Endothelial cell (in vitro differentiated cells): ENCODE measurements around the gene ABCC6. TPM values are rescaled to one million over a fixed set of nuclear protein-coding genes. Genes with fewer than 3 reads are reported as not detected.

Experiments used
- DNase-seq: peaks from one replicate; pipeline ENCODE4 v3.0.0; 2021; ENCODE audit warnings: low spot score
- H3K27ac Mint-ChIP-seq: one replicate; pipeline ENCODE4 v1.8.0; 2021; ENCODE audit warnings: mixed read lengths, inconsistent platforms; ENCODE audit not compliant: unreplicated experiment
- H3K27me3 Mint-ChIP-seq: one replicate; pipeline ENCODE4 v1.8.0; 2021; ENCODE audit warnings: mild to moderate bottlenecking, moderate library complexity, mixed read lengths, inconsistent platforms; ENCODE audit not compliant: unreplicated experiment
- H3K36me3 Mint-ChIP-seq: one replicate; pipeline ENCODE4 v1.8.0; 2021; ENCODE audit warnings: mild to moderate bottlenecking, low read depth, mixed read lengths, inconsistent platforms; ENCODE audit not compliant: unreplicated experiment
- H3K4me1 Mint-ChIP-seq: one replicate; pipeline ENCODE4 v1.8.0; 2021; ENCODE audit warnings: mild to moderate bottlenecking, mixed read lengths, inconsistent platforms; ENCODE audit not compliant: unreplicated experiment
- H3K4me3 Mint-ChIP-seq: one replicate; pipeline ENCODE4 v1.8.0; 2021; ENCODE audit warnings: mild to moderate bottlenecking, mixed read lengths, inconsistent platforms; ENCODE audit not compliant: unreplicated experiment
- H3K9me3 Mint-ChIP-seq: one replicate; pipeline ENCODE4 v1.8.0; 2021; ENCODE audit warnings: mixed read lengths, inconsistent platforms; ENCODE audit not compliant: unreplicated experiment
- total RNA-seq: library from RNA; stranded (reverse); fragmentation: NEBNext Ultra II Directional; extraction: Animal tissue kit (Norgen Biotek cat#: 25700); gene quantifications from one replicate; pipeline ENCODE4 v1.2.1, GENCODE V29; 2021; ENCODE audit not compliant: unreplicated experiment
- TF ChIP-seq, protein P1 (sequence below): fragments of 200-600 bp; sonication (generic); IDR thresholded peaks from one replicate; pipeline ENCODE4 v1.5.0; 2021; ENCODE audit warnings: antibody characterized with exemption; ENCODE audit not compliant: unreplicated experiment

ABCC6 gene
- total RNA-seq, 1 donor from 2014 or later: 0.36 TPM

DNA sequence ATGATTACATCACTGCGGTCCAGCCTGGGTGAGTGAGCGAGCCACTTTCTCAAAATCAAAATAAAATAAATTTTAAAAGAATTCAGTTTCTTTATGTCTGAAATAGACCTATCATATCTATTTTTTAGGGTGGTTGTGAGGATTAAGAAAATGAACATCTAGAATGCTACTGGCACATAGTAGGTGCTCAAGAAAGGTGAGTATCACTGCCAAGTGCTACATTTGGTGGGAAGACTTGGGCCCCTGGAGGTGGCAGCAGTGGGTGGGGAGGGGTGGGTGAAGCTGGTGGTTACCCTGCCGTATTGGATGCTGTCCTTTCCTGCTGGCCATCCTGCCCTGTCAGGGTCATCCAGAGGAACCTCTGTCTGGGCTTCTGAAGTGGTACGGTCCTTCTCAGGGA is 50.3 kb downstream of the ABCC6 start:
- no peak overlapping the region for H3K27ac Mint-ChIP-seq

DNA sequence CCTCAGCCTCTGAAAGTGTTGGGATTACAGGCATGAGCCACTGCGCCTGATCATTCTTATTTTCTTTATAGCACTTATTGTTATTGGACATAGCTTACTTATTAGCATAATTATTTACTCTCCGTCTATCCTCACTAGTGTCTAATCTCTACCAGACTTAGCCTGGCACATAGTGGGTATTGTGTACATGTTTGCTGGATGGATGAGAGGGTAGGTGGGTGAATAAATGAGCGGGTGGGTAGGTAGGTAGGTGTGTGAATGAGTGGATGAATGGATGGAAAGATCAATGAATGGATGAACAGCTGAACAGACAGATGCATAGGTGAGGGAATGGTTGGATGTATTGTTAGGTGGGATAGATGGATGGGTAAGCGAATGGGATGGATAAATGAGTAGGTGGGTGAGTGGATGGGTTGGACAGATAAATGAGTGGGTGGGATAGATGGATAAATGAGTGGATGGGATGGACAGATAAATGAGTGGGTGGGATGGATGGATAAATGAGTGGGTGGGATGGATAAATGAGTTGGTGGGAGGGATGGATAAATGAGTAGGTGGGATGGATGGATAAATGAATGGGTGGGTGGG is 51.9 kb downstream of the ABCC6 start:
- no peak overlapping the region for H3K4me3 Mint-ChIP-seq
- H3K27ac Mint-ChIP-seq: no peak overlapping the region
- no peaks in the 10 kb centered on the region for H3K9me3 Mint-ChIP-seq
- no peaks in the 10 kb centered on the region for H3K36me3 Mint-ChIP-seq
- no peak for DNase-seq
- TF ChIP-seq, protein P1, sequence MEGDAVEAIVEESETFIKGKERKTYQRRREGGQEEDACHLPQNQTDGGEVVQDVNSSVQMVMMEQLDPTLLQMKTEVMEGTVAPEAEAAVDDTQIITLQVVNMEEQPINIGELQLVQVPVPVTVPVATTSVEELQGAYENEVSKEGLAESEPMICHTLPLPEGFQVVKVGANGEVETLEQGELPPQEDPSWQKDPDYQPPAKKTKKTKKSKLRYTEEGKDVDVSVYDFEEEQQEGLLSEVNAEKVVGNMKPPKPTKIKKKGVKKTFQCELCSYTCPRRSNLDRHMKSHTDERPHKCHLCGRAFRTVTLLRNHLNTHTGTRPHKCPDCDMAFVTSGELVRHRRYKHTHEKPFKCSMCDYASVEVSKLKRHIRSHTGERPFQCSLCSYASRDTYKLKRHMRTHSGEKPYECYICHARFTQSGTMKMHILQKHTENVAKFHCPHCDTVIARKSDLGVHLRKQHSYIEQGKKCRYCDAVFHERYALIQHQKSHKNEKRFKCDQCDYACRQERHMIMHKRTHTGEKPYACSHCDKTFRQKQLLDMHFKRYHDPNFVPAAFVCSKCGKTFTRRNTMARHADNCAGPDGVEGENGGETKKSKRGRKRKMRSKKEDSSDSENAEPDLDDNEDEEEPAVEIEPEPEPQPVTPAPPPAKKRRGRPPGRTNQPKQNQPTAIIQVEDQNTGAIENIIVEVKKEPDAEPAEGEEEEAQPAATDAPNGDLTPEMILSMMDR: no peak
- H3K4me1 Mint-ChIP-seq: no peaks in the 10 kb centered on the region
- H3K27me3 Mint-ChIP-seq: peaks cover 6% of the 10 kb centered on the region

More for the DNA sequence above, 50.3 kb downstream of the ABCC6 start:
- Mint-ChIP-seq H3K9me3 (no peaks in the 10 kb centered on the region), H3K4me1 (no peaks in the 10 kb centered on the region), H3K27me3 (peaks cover 6% of the 10 kb centered on the region), H3K4me3 (no peak overlapping the region), H3K36me3 (no peaks in the 10 kb centered on the region)
- no peak for DNase-seq
- TF ChIP-seq, protein P1: no peak

DNA sequence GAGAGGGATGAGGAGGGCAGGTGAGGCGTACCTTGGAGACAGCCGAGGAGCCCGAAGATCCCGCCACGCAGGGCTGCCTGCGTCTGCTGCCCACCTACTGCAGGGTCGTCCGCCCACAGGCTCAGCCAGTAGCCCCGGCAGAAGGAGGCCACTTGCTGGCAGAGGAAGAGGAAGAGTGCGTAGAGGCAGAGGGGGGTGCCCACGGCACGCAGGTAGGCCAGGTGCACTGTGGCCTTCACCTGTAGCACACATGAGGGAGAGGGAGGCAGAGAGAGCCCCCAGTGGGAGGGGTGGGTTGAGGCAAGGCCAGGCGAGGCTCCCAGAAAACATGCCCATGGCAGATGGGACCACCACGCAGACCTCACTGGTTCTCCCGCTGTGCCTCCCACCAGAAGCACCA is 53.7 kb downstream of the ABCC6 start:
- no peak overlapping the region for H3K27ac Mint-ChIP-seq
- no peaks in the 10 kb centered on the region for H3K36me3 Mint-ChIP-seq
- peaks cover 6% of the 10 kb centered on the region for H3K27me3 Mint-ChIP-seq
- no peaks in the 10 kb centered on the region for H3K4me1 Mint-ChIP-seq
- H3K4me3 Mint-ChIP-seq: no peak overlapping the region
- H3K9me3 Mint-ChIP-seq: no peaks in the 10 kb centered on the region
- no peak for DNase-seq
- TF ChIP-seq, protein P1: no peak

DNA sequence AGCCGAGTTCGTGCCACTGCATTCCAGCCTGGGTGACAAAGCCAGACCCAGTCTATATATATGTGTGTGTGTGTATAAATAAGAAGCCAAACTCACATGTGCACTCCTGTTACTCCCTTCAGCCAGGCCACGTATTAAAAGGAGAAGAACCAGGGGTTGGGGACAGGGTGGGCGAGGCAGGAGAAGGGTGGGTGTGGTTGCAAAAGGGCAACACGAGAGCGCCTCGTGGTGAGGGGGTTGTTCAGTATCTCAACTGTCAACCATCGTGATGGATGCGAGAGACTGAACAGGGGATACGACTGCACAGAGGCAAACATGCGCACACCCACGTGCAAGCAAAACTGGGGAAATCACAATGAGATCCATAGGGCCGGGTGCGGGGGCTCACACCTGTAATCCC is 54.9 kb downstream of the ABCC6 start:
- Mint-ChIP-seq H3K27me3 (peaks cover 6% of the 10 kb centered on the region), H3K4me1 (no peaks in the 10 kb centered on the region), H3K27ac (no peak overlapping the region), H3K9me3 (no peaks in the 10 kb centered on the region), H3K4me3 (no peak overlapping the region), H3K36me3 (no peaks in the 10 kb centered on the region)
- TF ChIP-seq, protein P1: no peak
- DNase-seq: no peak

DNA sequence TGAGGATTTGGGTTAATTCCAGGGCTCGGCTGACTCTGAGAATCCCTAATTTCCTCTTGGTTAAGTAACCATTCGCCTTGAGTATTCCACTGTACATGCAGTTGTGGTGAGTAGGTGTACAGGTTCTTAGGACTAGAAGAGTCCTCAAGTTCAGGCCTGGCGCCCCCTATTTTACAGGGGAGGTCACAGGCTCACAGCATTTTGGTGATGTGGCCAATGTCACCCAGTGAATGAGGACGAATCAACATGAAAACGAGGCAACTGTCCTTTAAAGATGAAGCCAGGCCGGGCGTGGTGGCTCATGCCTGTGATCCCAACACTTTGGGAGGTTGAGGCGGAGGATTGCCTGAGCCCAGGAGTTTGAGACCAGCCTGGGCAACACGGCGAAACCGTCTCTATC is 55.4 kb downstream of the ABCC6 start:
- Mint-ChIP-seq H3K9me3 (no peaks in the 10 kb centered on the region), H3K36me3 (no peaks in the 10 kb centered on the region), H3K4me1 (no peaks in the 10 kb centered on the region), H3K27ac (no peak overlapping the region), H3K4me3 (no peak overlapping the region), H3K27me3 (peaks cover 6% of the 10 kb centered on the region)
- TF ChIP-seq, protein P1: no peak
- DNase-seq: no peak
